Lung (tissue), 12 donors: ENCODE measurements around the gene WNT4. TPM values are rescaled to one million over a fixed set of nuclear protein-coding genes. Genes with fewer than 3 reads are reported as not detected.

Source experiments
- ATAC-seq: fragments of 200-7000 bp; cut with Tn5 transposase; one replicate; pipeline ENCODE4 v1.9.1; 2020; ENCODE audit warnings: moderate number of reproducible peaks; ENCODE audit not compliant: insufficient read depth, low FRiP score
- DNase-seq, 3 donors: peaks; one replicate each; pipeline ENCODE4 v3.0.0-alpha.2; 2013 to 2017
- H3K27ac ChIP-seq, 2 donors: one replicate each; pipeline ENCODE4 v1.5.1; 2013; ENCODE audit warnings: mild to moderate bottlenecking in 2 of 2, moderate library complexity in 2 of 2, control low read depth in 1 of 2, inconsistent platforms in 1 of 2, low read depth in 1 of 2, low read length in 1 of 2
- H3K27me3 ChIP-seq, 3 donors: one replicate each; pipeline ENCODE4 v1.5.1; 2013; ENCODE audit warnings: low read length in 2 of 3; ENCODE audit not compliant: control insufficient read depth in 3 of 3, insufficient read depth in 3 of 3
- H3K36me3 ChIP-seq, 4 donors: one replicate each; pipeline ENCODE4 v1.5.1; 2013; ENCODE audit warnings: low read length in 4 of 4, mild to moderate bottlenecking in 1 of 4, moderate library complexity in 1 of 4; ENCODE audit not compliant: control insufficient read depth in 4 of 4, insufficient read depth in 4 of 4
- H3K4me1 ChIP-seq, 5 donors: one replicate each; pipeline ENCODE4 v1.5.1; 2013; ENCODE audit warnings: low read length in 5 of 5, mild to moderate bottlenecking in 2 of 5, moderate library complexity in 1 of 5; ENCODE audit not compliant: control insufficient read depth in 5 of 5, insufficient read depth in 5 of 5
- H3K4me3 ChIP-seq: one replicate; pipeline ENCODE4 v1.5.1; 2013; ENCODE audit warnings: mild to moderate bottlenecking, control low read depth, moderate library complexity
- H3K9ac ChIP-seq, 2 donors: one replicate each; pipeline ENCODE4 v1.5.1; 2013; ENCODE audit warnings: low read length in 2 of 2, control low read depth in 1 of 2; ENCODE audit not compliant: insufficient read depth in 1 of 2
- H3K9me3 ChIP-seq, 4 donors: one replicate each; pipeline ENCODE4 v1.5.1; 2013; ENCODE audit warnings: low read length in 3 of 4, mild to moderate bottlenecking in 1 of 4, moderate library complexity in 1 of 4; ENCODE audit not compliant: control insufficient read depth in 4 of 4, insufficient read depth in 3 of 4
- CTCF ChIP-seq: IDR thresholded peaks from 2 replicates; pipeline ENCODE4 v1.5.1; 2012; ENCODE audit warnings: mild to moderate bottlenecking; ENCODE audit errors: control extremely low read depth, extremely low read depth
- WGBS, 2 donors: extraction: QIAGEN DNeasy Blood & Tissue Kit; methylation state at CpG; one replicate each; pipeline ENCODE4 v1.1.7; 2013; 5-methylcytosine and 5-hydroxymethylcytosine counted together
- polyA plus RNA-seq, 2 donors: library from polyadenylated mRNA; stranded (reverse); fragments of 200-250 nt; gene quantifications; one replicate each; pipeline ENCODE4 v1.2.1, GENCODE V29; 2013
- total RNA-seq, 2 donors: library from RNA; depleted of rRNA in 1 of 2; stranded (reverse); fragments of >200 nt in 1 of 2; gene quantifications; one replicate each; pipeline ENCODE4 v1.2.1, GENCODE V29; 2014 to 2021
- donor health status: control.
- donor health status: control.
- donor health status: Bipolar disorder and iron deficiency.
- donor health status: healthy.
- donor health status: DM: yes; HTN: yes; CAD: no.

WNT4 gene
- total and polyA plus RNA-seq, 4 donors = 0.94 to 4.2 (median 2.2) TPM

GRCh38 chr1:22111620-22112019 is 31.3 kb downstream of the WNT4 start:
- H3K27me3 ChIP-seq = no peaks in the 10 kb centered on the region
- H3K4me1 ChIP-seq = peaks cover 0 to 30% (median 9%) of the 10 kb centered on the region in 5 donors
- H3K4me3 ChIP-seq = no peak overlapping the region
- 82 to 90% methylated on average over 3 of the region's 3 CpGs for WGBS, 2 donors
- no peak overlapping the region for H3K9ac ChIP-seq
- no peaks in the 10 kb centered on the region for H3K9me3 ChIP-seq
- no peak overlapping the region for H3K27ac ChIP-seq
- DNase-seq = no peak
- no peak for ATAC-seq
- no peak for TF ChIP-seq CTCF
- H3K36me3 ChIP-seq = peaks cover 0 to 35% (median 6%) of the 10 kb centered on the region in 4 donors

- Histone ChIP-seq H3K9me3 (no peaks in the 10 kb centered on the region), H3K27ac (no peak overlapping the region), H3K4me3 (no peak overlapping the region), H3K9ac (no peak overlapping the region), H3K27me3 (no peaks in the 10 kb centered on the region), H3K4me1 (peaks cover 0 to 30% (median 9%) of the 10 kb centered on the region in 5 donors), H3K36me3 (peaks cover 0 to 35% (median 6%) of the 10 kb centered on the region in 4 donors)
- DNase-seq (no peak), ATAC-seq (no peak)
- WGBS, 2 donors = 98 to 100% methylated on average over 1 of the region's 1 CpG
- no peak for TF ChIP-seq CTCF
Measured at GRCh38 chr1:22111115-22111514, 31.8 kb downstream of the WNT4 start.

GRCh38 chr1:22110016-22110415 is 32.9 kb downstream of the WNT4 start:
- no peak for DNase-seq
- WGBS, 2 donors = 87 to 92% methylated on average over 2 to 3 of the region's 3 CpGs

More at GRCh38 chr1:22110016-22110415, 32.9 kb downstream of the WNT4 start:
- no peak overlapping the region for H3K27ac ChIP-seq
- no peak overlapping the region for H3K4me3 ChIP-seq
- no peak for TF ChIP-seq CTCF
- H3K27me3 ChIP-seq = no peaks in the 10 kb centered on the region
- peaks cover 0 to 31% (median 6%) of the 10 kb centered on the region in 4 donors for H3K36me3 ChIP-seq
- H3K9ac ChIP-seq = no peak overlapping the region
- ATAC-seq = no peak
- no peaks in the 10 kb centered on the region for H3K9me3 ChIP-seq
- H3K4me1 ChIP-seq = peaks cover 0 to 24% (median 8%) of the 10 kb centered on the region in 5 donors
